Fibroblast of the aortic adventitia (primary cell): Measurements from ENCODE around the gene INTS2. TPM values are rescaled to one million over a fixed set of nuclear protein-coding genes. Genes with fewer than 3 reads are reported as not detected.

ENCODE experiments used
- DNase-seq: peaks from one replicate; pipeline ENCODE4 v3.0.0-alpha.2; 2010; ENCODE audit warnings: low read depth
- H3K4me3 ChIP-seq: 2 replicates; pipeline ENCODE4 v1.5.1; 2011; ENCODE audit warnings: low read depth, mild to moderate bottlenecking, control low read depth, low read length, moderate library complexity
- total RNA-seq: library from RNA; depleted of rRNA; stranded (reverse); fragments of >200 nt; gene quantifications from 2 replicates; pipeline ENCODE4 v1.2.3, GENCODE V29; 2012; ENCODE audit warnings: low replicate concordance
- TF ChIP-seq, protein P1 (sequence below): IDR thresholded peaks from 2 replicates; pipeline ENCODE4 v1.5.1; 2011; ENCODE audit warnings: mild to moderate bottlenecking, low read length, control low read depth, inconsistent platforms; ENCODE audit not compliant: insufficient read depth

INTS2 gene, protein sequence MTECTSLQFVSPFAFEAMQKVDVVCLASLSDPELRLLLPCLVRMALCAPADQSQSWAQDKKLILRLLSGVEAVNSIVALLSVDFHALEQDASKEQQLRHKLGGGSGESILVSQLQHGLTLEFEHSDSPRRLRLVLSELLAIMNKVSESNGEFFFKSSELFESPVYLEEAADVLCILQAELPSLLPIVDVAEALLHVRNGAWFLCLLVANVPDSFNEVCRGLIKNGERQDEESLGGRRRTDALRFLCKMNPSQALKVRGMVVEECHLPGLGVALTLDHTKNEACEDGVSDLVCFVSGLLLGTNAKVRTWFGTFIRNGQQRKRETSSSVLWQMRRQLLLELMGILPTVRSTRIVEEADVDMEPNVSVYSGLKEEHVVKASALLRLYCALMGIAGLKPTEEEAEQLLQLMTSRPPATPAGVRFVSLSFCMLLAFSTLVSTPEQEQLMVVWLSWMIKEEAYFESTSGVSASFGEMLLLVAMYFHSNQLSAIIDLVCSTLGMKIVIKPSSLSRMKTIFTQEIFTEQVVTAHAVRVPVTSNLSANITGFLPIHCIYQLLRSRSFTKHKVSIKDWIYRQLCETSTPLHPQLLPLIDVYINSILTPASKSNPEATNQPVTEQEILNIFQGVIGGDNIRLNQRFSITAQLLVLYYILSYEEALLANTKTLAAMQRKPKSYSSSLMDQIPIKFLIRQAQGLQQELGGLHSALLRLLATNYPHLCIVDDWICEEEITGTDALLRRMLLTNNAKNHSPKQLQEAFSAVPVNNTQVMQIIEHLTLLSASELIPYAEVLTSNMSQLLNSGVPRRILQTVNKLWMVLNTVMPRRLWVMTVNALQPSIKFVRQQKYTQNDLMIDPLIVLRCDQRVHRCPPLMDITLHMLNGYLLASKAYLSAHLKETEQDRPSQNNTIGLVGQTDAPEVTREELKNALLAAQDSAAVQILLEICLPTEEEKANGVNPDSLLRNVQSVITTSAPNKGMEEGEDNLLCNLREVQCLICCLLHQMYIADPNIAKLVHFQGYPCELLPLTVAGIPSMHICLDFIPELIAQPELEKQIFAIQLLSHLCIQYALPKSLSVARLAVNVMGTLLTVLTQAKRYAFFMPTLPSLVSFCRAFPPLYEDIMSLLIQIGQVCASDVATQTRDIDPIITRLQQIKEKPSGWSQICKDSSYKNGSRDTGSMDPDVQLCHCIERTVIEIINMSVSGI
- 14.9 and 15.4 TPM in 2 replicates for total RNA-seq

DNA sequence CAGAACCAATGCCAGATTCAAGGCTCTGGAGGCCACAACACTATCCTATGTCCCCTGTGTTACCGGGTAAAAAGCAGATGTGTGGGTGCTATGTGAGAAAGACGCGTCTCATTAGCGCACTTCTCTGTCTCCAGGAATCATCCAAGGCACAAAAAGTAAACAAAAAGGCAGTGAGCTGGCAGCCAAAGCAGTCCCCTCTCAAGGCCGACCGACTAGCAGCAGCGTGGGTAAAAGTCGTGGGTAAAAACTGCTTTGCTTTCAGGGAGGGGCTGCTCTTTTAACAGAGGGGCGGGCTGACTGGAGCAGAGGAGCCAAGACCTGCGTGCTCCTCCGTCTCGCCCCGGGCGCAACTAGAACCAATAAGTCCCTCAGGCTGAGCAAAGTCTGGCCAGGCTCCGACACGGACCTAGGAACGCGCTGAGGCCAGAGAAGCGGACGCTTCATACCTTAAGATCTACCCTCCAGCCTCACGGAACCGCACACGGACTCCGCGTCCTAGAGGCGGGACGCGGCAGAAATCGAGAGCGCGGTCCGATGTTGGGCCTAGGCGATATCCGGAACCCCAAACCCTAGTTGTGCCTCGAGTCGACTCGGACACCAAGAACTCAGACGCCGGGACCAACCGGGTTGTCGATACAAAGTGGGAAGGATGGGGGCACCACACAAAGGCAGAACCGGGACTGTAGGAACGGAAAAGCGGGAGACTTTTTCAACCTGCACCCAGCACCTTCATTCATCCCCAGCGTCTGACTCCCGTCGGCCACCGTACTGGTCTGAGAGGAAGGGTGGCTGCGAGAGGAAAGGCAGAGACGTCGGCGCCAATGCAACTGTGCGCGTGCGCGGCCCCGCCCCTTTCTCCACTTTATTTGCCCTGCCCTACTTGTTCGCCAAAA, at the start of gene INTS2:
Gene INTS2, minus strand, starts transcription at position 775 of the 893 bp plus-strand sequence. CDS start 1,338 bp downstream, outside the sequence.
- DNase-seq: peak; percentile 96
- TF ChIP-seq, protein P1, sequence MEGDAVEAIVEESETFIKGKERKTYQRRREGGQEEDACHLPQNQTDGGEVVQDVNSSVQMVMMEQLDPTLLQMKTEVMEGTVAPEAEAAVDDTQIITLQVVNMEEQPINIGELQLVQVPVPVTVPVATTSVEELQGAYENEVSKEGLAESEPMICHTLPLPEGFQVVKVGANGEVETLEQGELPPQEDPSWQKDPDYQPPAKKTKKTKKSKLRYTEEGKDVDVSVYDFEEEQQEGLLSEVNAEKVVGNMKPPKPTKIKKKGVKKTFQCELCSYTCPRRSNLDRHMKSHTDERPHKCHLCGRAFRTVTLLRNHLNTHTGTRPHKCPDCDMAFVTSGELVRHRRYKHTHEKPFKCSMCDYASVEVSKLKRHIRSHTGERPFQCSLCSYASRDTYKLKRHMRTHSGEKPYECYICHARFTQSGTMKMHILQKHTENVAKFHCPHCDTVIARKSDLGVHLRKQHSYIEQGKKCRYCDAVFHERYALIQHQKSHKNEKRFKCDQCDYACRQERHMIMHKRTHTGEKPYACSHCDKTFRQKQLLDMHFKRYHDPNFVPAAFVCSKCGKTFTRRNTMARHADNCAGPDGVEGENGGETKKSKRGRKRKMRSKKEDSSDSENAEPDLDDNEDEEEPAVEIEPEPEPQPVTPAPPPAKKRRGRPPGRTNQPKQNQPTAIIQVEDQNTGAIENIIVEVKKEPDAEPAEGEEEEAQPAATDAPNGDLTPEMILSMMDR: no peak
- H3K4me3 ChIP-seq: peak within 1 kb of the TSS; percentile 83

DNA sequence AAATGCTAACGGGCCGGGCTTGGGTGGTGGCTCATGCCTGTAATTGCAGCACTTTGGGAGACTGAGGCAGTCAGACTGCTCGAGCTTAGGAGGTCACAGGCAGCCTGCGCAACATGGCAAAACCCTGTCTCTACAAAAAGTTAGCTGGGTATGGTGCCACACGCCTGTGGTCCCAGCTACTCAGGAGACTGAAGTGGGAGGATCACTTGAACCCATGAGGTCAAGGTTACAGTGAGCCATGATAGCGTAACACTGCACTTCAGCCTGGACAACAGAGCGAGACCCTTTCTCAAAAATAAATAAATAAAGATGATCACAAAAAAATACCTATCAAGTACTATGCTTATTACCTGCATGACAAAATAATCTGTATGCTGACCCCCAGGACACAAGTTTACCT, 46.3 kb upstream of the INTS2 start:
- DNase-seq: no peak
- TF ChIP-seq, protein P1: no peak
- H3K4me3 ChIP-seq: no peak overlapping the region

DNA sequence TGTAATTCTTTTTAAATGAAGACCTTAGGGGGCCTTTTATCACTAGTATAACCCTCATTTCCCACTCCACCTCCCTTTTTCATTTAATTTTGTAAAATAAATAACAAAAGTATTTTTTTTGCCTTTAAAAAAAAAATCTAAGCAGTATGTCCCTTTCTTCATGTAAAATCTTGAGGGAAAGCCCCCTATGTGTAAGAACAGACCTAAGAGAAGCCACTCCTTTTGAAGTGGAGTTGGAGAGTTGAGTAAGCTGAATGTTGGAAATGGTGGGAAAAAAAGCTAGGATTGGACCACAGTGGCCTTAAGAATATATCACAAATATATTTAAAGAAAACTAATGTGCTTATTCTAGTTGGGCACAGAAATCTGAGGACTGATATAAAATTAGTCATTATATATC, 44.5 kb upstream of the INTS2 start:
- TF ChIP-seq, protein P1: no peak
- no peak overlapping the region for H3K4me3 ChIP-seq
- DNase-seq: no peak

DNA sequence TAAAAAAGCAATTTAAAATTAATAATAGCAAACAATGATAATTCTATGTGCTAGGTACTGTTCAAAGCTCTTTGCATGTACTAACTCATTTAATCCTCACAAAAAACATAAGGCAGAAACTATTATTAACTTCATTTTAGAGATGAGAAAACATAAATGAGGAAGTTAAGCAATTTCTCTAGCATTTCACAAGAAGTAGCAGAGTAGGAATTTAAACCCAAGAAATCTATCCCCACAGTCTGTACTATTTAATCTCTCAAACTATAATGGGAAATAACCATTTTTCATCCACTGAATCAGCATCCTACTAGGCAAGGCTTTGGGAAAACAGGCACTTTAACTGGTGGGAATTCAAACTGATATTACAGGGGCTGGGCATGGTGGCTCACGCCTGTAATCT, 42.2 kb upstream of the INTS2 start:
- DNase-seq: no peak
- TF ChIP-seq, protein P1: no peak
- H3K4me3 ChIP-seq: no peak overlapping the region

DNA sequence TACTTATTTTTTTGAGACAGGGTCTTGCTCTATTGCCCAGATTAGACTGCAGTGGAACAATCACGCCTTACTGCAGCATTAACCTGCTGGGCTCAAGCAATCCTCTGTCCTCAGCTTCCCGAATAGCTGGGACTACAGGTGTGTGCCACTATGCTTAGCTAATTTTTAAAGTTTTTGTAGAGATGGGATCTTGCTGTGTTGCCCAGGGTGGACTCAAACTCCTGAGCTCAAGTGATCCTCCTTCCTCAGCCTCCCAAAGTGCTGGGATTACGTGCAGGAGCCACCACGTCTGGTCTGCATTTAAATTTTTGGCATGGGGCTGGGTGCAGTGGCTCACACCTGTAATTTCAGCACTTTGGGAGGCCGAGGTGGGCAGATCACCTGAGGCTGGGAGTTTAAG, 41.0 kb upstream of the INTS2 start:
- TF ChIP-seq, protein P1: no peak
- no peak overlapping the region for H3K4me3 ChIP-seq
- no peak for DNase-seq
